ENCODE results near the gene VSNL1. TPM values are rescaled to one million over a fixed set of nuclear protein-coding genes. Genes with fewer than 3 reads are reported as not detected.

VSNL1 gene
- total and polyA plus RNA-seq, 10 of the 15 experiments (the other 5 are each of a cell fraction or from before 2014, with no cell fraction given), result 0.04 to 0.30 (median 0.12) TPM; not detected in 4

DNA sequence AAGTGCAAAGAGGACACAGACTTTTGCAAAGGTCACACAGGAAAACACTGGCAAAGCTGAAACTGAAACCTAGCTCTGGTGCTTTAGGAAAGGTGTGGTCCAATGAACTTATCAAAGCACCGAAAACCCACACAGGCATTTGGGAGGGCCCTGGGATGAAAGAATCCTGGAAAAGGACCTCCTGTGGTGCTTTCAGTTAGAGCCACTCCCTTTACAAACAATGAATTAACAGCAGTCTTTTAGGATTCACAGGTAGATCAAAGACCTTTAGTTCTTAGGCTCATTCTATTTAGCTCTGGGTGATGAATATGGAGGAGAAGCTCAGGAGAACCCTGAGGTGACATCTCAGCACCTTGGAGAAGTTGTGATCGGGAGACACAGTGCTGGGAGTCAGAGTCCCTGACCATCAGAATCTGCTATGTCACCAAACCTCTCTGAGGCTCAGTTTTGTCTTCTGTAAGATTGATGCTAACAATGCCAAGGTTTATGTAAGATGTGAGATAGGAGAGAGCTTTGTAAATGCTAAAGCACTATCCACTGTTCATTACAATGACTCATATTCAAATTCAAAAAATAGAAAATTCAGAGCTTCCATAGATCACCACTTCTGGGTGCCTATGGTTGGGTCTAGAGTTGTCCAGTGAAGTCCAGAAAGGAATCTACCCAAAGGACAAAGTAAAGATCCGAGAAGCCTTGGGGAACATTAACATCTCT is 39.3 kb downstream of the VSNL1 start:
- no peak overlapping the region for H3K4me3 ChIP-seq
- H3K9me3 ChIP-seq (replicated peaks; ENCODE audit: control insufficient read depth, insufficient read depth, low read length), result no peaks in the 10 kb centered on the region
- H2AFZ ChIP-seq (ENCODE audit: control insufficient read depth, low read depth, low read length), result no peak overlapping the region; the same call in 1 of the 2 replicates
- TF ChIP-seq ZZZ3 (IDR thresholded peaks at IDR 0.05; ENCODE audit: control insufficient read depth, insufficient read length, low read depth) (no peak), POLR2A (IDR thresholded peaks at IDR 0.05; ENCODE audit: low read depth, low read length) (no peak), NFIC (IDR thresholded peaks at IDR 0.05; ENCODE audit: low read depth, low read length) (no peak), ASH2L (IDR thresholded peaks at IDR 0.05; ENCODE audit: borderline replicate concordance, low read depth) (no peak), KLF5 (IDR thresholded peaks at IDR 0.05; ENCODE audit: partially characterized antibody) (no peak), EED (IDR thresholded peaks at IDR 0.05; ENCODE audit: low read depth) (no peak), MYB (IDR thresholded peaks at IDR 0.05; ENCODE audit: borderline replicate concordance, low read depth, low read length) (no peak), DPF2 (IDR thresholded peaks at IDR 0.05) (no peak)
- TF ChIP-seq, protein P1, sequence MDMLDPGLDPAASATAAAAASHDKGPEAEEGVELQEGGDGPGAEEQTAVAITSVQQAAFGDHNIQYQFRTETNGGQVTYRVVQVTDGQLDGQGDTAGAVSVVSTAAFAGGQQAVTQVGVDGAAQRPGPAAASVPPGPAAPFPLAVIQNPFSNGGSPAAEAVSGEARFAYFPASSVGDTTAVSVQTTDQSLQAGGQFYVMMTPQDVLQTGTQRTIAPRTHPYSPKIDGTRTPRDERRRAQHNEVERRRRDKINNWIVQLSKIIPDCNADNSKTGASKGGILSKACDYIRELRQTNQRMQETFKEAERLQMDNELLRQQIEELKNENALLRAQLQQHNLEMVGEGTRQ (IDR thresholded peaks at IDR 0.05; ENCODE audit: borderline replicate concordance, low read depth, low read length), result no peak
- TF ChIP-seq, protein P2, sequence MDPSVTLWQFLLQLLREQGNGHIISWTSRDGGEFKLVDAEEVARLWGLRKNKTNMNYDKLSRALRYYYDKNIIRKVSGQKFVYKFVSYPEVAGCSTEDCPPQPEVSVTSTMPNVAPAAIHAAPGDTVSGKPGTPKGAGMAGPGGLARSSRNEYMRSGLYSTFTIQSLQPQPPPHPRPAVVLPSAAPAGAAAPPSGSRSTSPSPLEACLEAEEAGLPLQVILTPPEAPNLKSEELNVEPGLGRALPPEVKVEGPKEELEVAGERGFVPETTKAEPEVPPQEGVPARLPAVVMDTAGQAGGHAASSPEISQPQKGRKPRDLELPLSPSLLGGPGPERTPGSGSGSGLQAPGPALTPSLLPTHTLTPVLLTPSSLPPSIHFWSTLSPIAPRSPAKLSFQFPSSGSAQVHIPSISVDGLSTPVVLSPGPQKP (IDR thresholded peaks at IDR 0.05; ENCODE audit: low read depth, low read length), result no peak
- H3K27me3 ChIP-seq (replicated peaks in 1 of 2; ENCODE audit: control insufficient read depth in 2 of 2, insufficient read depth in 2 of 2, low read length in 1 of 2), result no peaks in the 10 kb centered on the region
- H3K4me2 ChIP-seq (ENCODE audit: control insufficient read depth, insufficient read depth), result no peak overlapping the region
- 26% methylated on average over 3 of the region's 3 CpGs for WGBS (ENCODE audit: insufficient coverage, insufficient replicate concordance, low lambda C conversion rate, missing lambda C conversion rate)
- intact Hi-C loops (cut with micrococcal nuclease; ENCODE audit: unreplicated experiment), result no loop called here
- ChIA-PET POLR2A (no interaction called here), CTCF (interaction anchor here (0.6 to 0.7 kb wide), 2 partner anchors 28 to 83 kb away, joined by 3 read pairs; no protein-coding TSS in a partner anchor), SMC1A (ENCODE audit: uncharacterized antibody, unreplicated experiment) (interaction anchor here (0.8 to 1.2 kb wide), 4 partner anchors 13 to 906 kb away, joined by 3 read pairs; no protein-coding TSS in a partner anchor), RAD21 (ENCODE audit: unreplicated experiment) (interaction anchor here (1.5 kb wide), 1 partner anchor 91 kb away, joined by 6 read pairs; no protein-coding TSS in a partner anchor)
- no TSS peak for BruUV-seq (replicated peaks)
- H4K20me1 ChIP-seq (ENCODE audit: control insufficient read depth, insufficient read depth), result no peaks in the 10 kb centered on the region
- DNase-seq (ENCODE audit: low read depth, low spot score) (no peak), FAIRE-seq (peak; percentile 56), ATAC-seq (no peak)
- in situ Hi-C loops (cut with MboI), result no loop called here
- H3K79me2 ChIP-seq (ENCODE audit: control insufficient read depth, insufficient read depth, low read length), result no peaks in the 10 kb centered on the region
- no peaks in the 10 kb centered on the region for H3K36me3 ChIP-seq (ENCODE audit: control insufficient read depth in 2 of 2, insufficient read depth in 2 of 2, low read length in 1 of 2)
- H3K27ac ChIP-seq (ENCODE audit: control insufficient read depth, insufficient read depth), result no peak overlapping the region; the same call in 1 of the 2 replicates
- H3K9ac ChIP-seq (ENCODE audit: control insufficient read depth, insufficient read depth, low read length), result no peak overlapping the region
- H3K4me1 ChIP-seq (ENCODE audit: control insufficient read depth, insufficient read depth, low read length), result peaks cover 15% of the 10 kb centered on the region

Data from GM12878 (cell line).